ENCODE measurements around the gene NEMP2.

Gene NEMP2

DNA sequence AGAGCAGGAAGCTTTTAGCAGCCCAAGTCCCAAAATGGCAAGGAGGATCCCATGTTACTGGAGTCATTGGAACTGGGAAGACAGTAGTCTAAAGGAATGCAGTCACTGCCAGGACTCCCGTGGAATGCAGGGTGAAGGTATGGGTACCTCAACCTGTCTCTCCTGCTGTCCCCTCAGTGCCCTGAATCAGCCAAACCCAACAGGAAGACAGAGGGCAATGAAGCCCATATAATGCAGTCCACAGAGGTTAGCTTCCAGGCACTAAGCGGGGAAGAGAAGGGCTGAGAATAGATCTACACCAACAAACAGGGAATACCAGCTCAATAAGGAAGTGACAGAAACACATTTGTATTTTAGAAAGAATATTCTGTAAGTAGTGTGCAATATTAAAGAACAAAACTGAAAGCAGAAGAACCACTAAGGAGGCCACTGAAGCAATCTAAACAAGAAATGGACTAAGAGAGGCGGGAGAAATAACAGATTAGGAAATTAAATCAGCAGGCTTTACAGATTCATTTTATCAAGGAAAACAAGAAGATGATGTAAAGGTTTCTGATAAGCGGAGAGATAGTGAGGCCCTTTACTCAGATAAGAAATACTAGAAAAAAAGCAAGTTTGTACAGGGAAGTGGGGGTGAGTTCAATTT, 8.3 kb downstream of the NEMP2 start:
- Histone ChIP-seq H3K9ac (no peak overlapping the region), H3K27ac (no peak overlapping the region), H4K20me1 (ENCODE audit: insufficient read depth) (no peaks in the 10 kb centered on the region), H3K4me2 (no peak overlapping the region), H3K36me3 (ENCODE audit: insufficient read depth) (no peaks in the 10 kb centered on the region), H3K27me3 (ENCODE audit: insufficient read depth, low read depth) (no peaks in the 10 kb centered on the region), H3K4me1 (ENCODE audit: low read depth, poor library complexity, severe bottlenecking) (peaks cover 6% of the 10 kb centered on the region), H3K4me3 (IDR thresholded peaks at IDR 0.05; ENCODE audit: insufficient read depth, low read depth, low read length) (no peak overlapping the region), H3K79me2 (ENCODE audit: insufficient read depth, low read depth) (no peaks in the 10 kb centered on the region), H2AFZ (ENCODE audit: low read depth) (no peak overlapping the region)
- TF ChIP-seq, protein P1, sequence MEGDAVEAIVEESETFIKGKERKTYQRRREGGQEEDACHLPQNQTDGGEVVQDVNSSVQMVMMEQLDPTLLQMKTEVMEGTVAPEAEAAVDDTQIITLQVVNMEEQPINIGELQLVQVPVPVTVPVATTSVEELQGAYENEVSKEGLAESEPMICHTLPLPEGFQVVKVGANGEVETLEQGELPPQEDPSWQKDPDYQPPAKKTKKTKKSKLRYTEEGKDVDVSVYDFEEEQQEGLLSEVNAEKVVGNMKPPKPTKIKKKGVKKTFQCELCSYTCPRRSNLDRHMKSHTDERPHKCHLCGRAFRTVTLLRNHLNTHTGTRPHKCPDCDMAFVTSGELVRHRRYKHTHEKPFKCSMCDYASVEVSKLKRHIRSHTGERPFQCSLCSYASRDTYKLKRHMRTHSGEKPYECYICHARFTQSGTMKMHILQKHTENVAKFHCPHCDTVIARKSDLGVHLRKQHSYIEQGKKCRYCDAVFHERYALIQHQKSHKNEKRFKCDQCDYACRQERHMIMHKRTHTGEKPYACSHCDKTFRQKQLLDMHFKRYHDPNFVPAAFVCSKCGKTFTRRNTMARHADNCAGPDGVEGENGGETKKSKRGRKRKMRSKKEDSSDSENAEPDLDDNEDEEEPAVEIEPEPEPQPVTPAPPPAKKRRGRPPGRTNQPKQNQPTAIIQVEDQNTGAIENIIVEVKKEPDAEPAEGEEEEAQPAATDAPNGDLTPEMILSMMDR (conservative IDR thresholded peaks at IDR 0.05; ENCODE audit: low read depth, low read length): no peak

DNA sequence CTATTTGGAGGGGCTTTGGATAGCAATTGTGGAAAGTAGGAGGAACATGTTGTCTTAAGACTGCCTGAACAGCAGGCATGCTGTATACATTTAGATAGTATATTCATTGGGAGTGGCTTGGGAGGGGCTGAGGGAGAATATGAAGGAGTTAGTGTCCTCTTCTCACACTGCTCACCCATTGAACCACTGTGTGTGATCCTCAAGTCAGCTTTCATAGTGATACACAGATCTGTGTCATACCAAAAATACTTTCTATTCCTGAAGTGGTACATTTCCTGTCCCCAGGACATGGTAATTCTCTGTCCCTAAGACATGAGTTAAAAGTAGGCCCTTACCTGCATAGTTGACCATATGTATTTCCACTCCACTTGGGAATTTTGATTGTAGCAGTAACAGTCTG, 9.6 kb downstream of the NEMP2 start:
- H3K36me3 ChIP-seq (ENCODE audit: insufficient read depth): no peaks in the 10 kb centered on the region
- H3K27me3 ChIP-seq (ENCODE audit: insufficient read depth, low read depth): no peaks in the 10 kb centered on the region
- H3K79me2 ChIP-seq (ENCODE audit: insufficient read depth, low read depth): no peaks in the 10 kb centered on the region
- TF ChIP-seq, protein P1 (conservative IDR thresholded peaks at IDR 0.05; ENCODE audit: low read depth, low read length): no peak
- H3K9ac ChIP-seq: no peak overlapping the region
- peaks cover 6% of the 10 kb centered on the region for H3K4me1 ChIP-seq (ENCODE audit: low read depth, poor library complexity, severe bottlenecking)
- no peak overlapping the region for H3K4me2 ChIP-seq
- no peaks in the 10 kb centered on the region for H4K20me1 ChIP-seq (ENCODE audit: insufficient read depth)
- no peak overlapping the region for H3K4me3 ChIP-seq (IDR thresholded peaks at IDR 0.05; ENCODE audit: insufficient read depth, low read depth, low read length)
- no peak overlapping the region for H3K27ac ChIP-seq
- no peak overlapping the region for H2AFZ ChIP-seq (ENCODE audit: low read depth)

- no peaks in the 10 kb centered on the region for H4K20me1 ChIP-seq (ENCODE audit: insufficient read depth)
- H3K4me2 ChIP-seq: no peak overlapping the region
- no peaks in the 10 kb centered on the region for H3K79me2 ChIP-seq (ENCODE audit: insufficient read depth, low read depth)
- no peaks in the 10 kb centered on the region for H3K27me3 ChIP-seq (ENCODE audit: insufficient read depth, low read depth)
- no peak overlapping the region for H2AFZ ChIP-seq (ENCODE audit: low read depth)
- H3K36me3 ChIP-seq (ENCODE audit: insufficient read depth): no peaks in the 10 kb centered on the region
- no peak overlapping the region for H3K4me3 ChIP-seq (IDR thresholded peaks at IDR 0.05; ENCODE audit: insufficient read depth, low read depth, low read length)
- H3K27ac ChIP-seq: no peak overlapping the region
- TF ChIP-seq, protein P1 (conservative IDR thresholded peaks at IDR 0.05; ENCODE audit: low read depth, low read length): no peak
- H3K9ac ChIP-seq: no peak overlapping the region
- H3K4me1 ChIP-seq (ENCODE audit: low read depth, poor library complexity, severe bottlenecking): peaks cover 15% of the 10 kb centered on the region
Measured at GRCh38 chr2:190519975-190520767, 14.4 kb downstream of the NEMP2 start.

GRCh38 chr2:190517468-190517867, 17.1 kb downstream of the NEMP2 start:
- Histone ChIP-seq H3K79me2 (ENCODE audit: insufficient read depth, low read depth) (no peaks in the 10 kb centered on the region), H3K27me3 (ENCODE audit: insufficient read depth, low read depth) (no peaks in the 10 kb centered on the region), H3K4me3 (IDR thresholded peaks at IDR 0.05; ENCODE audit: insufficient read depth, low read depth, low read length) (no peak overlapping the region), H3K4me1 (ENCODE audit: low read depth, poor library complexity, severe bottlenecking) (peaks cover 24% of the 10 kb centered on the region), H3K27ac (no peak overlapping the region), H3K9ac (no peak overlapping the region), H2AFZ (ENCODE audit: low read depth) (no peak overlapping the region), H3K4me2 (no peak overlapping the region), H4K20me1 (ENCODE audit: insufficient read depth) (no peaks in the 10 kb centered on the region), H3K36me3 (ENCODE audit: insufficient read depth) (no peaks in the 10 kb centered on the region)
- TF ChIP-seq, protein P1 (conservative IDR thresholded peaks at IDR 0.05; ENCODE audit: low read depth, low read length): no peak
